Glutamatergic neuron (in vitro differentiated cells): ENCODE measurements around the gene ELOVL5. TPM values are rescaled to one million over a fixed set of nuclear protein-coding genes. Genes with fewer than 3 reads are reported as not detected.

Experiments used
- DNase-seq: peaks from one replicate; pipeline ENCODE4 v3.0.0; 2022
- H3K27ac Mint-ChIP-seq: one replicate; pipeline ENCODE4 v1.8.0; 2020; ENCODE audit warnings: mild to moderate bottlenecking, mixed read lengths, inconsistent platforms; ENCODE audit not compliant: unreplicated experiment
- H3K27me3 Mint-ChIP-seq: one replicate; pipeline ENCODE4 v1.8.0; 2020; ENCODE audit warnings: mild to moderate bottlenecking, moderate library complexity, mixed read lengths, inconsistent platforms; ENCODE audit not compliant: unreplicated experiment
- H3K36me3 Mint-ChIP-seq: one replicate; pipeline ENCODE4 v1.8.0; 2020; ENCODE audit warnings: mild to moderate bottlenecking, mixed read lengths, inconsistent platforms; ENCODE audit not compliant: unreplicated experiment
- H3K4me1 Mint-ChIP-seq: one replicate; pipeline ENCODE4 v1.8.0; 2020; ENCODE audit warnings: mild to moderate bottlenecking, low read depth, mixed read lengths, inconsistent platforms; ENCODE audit not compliant: unreplicated experiment
- H3K4me3 Mint-ChIP-seq: one replicate; pipeline ENCODE4 v1.8.0; 2020; ENCODE audit warnings: mild to moderate bottlenecking, mixed read lengths, inconsistent platforms; ENCODE audit not compliant: unreplicated experiment
- H3K9me3 Mint-ChIP-seq: one replicate; pipeline ENCODE4 v1.8.0; 2020; ENCODE audit warnings: mild to moderate bottlenecking, moderate library complexity, mixed read lengths, inconsistent platforms; ENCODE audit not compliant: unreplicated experiment
- CTCF ChIP-seq: fragments of 200-600 bp; sonication (generic); IDR thresholded peaks from one replicate; pipeline ENCODE4 v1.5.0; 2021; ENCODE audit not compliant: partially characterized antibody, unreplicated experiment
- total RNA-seq: library from RNA; stranded (reverse); fragmentation: NEBNext Ultra II Directional; extraction: Animal tissue kit (Norgen Biotek cat#: 25700); gene quantifications from one replicate; pipeline ENCODE4 v1.2.1, GENCODE V29; 2021; ENCODE audit not compliant: unreplicated experiment

The ELOVL5 gene
- total RNA-seq, 1 donor from 2014 or later: 97.2 TPM

GRCh38 chr6:53244958-53245357, 103.8 kb downstream of the ELOVL5 start:
- DNase-seq: no peak
- no peaks in the 10 kb centered on the region for H3K4me1 Mint-ChIP-seq
- H3K4me3 Mint-ChIP-seq: no peak overlapping the region
- H3K9me3 Mint-ChIP-seq: peaks cover 1% of the 10 kb centered on the region
- H3K36me3 Mint-ChIP-seq: no peaks in the 10 kb centered on the region
- no peak for TF ChIP-seq CTCF
- H3K27me3 Mint-ChIP-seq: no peaks in the 10 kb centered on the region
- H3K27ac Mint-ChIP-seq: no peak overlapping the region

DNA sequence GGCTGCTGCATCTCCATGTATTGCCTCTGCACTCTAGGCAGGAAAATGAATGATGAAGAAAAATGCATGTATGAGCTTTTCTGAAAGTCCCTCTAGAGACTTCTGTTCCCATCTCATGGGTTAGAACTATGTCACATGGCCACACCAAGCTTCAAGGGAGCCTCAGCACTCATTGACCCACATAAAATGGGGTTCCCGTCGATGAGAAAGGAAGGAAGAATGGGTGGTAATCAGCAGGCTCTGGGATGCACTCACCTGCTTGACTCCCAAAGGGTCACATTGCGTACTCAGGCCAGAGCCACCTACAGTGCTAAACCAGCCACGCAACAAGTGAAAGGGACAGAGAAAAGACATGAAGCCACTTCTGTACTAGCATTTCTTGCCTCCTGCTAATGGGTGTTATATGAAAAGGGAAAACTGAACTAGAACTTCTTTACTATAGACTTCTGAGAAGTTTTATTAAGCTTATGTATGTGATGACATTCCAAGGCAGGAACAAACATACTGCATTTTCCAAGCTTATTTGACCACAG, 104.3 kb downstream of the ELOVL5 start:
- TF ChIP-seq CTCF: no peak
- H3K4me3 Mint-ChIP-seq: no peak overlapping the region
- H3K36me3 Mint-ChIP-seq: no peaks in the 10 kb centered on the region
- H3K4me1 Mint-ChIP-seq: no peaks in the 10 kb centered on the region
- no peaks in the 10 kb centered on the region for H3K27me3 Mint-ChIP-seq
- DNase-seq: no peak
- peaks cover 1% of the 10 kb centered on the region for H3K9me3 Mint-ChIP-seq
- no peak overlapping the region for H3K27ac Mint-ChIP-seq

GRCh38 chr6:53241938-53242337, 106.8 kb downstream of the ELOVL5 start:
- H3K36me3 Mint-ChIP-seq: no peaks in the 10 kb centered on the region
- no peak for TF ChIP-seq CTCF

GRCh38 chr6:53240761-53241160, 108.0 kb downstream of the ELOVL5 start:
- H3K27me3 Mint-ChIP-seq: peaks cover 2% of the 10 kb centered on the region
- TF ChIP-seq CTCF: no peak
- no peak overlapping the region for H3K27ac Mint-ChIP-seq
- no peaks in the 10 kb centered on the region for H3K4me1 Mint-ChIP-seq
- peaks cover under 1% of the 10 kb centered on the region for H3K9me3 Mint-ChIP-seq
- H3K36me3 Mint-ChIP-seq: no peaks in the 10 kb centered on the region
- H3K4me3 Mint-ChIP-seq: no peak overlapping the region
- DNase-seq: no peak

More at GRCh38 chr6:53241938-53242337, 106.8 kb downstream of the ELOVL5 start:
- Mint-ChIP-seq H3K27ac (no peak overlapping the region), H3K27me3 (peaks cover 2% of the 10 kb centered on the region), H3K4me1 (no peaks in the 10 kb centered on the region), H3K9me3 (peaks cover 1% of the 10 kb centered on the region), H3K4me3 (no peak overlapping the region)
- no peak for DNase-seq

DNA sequence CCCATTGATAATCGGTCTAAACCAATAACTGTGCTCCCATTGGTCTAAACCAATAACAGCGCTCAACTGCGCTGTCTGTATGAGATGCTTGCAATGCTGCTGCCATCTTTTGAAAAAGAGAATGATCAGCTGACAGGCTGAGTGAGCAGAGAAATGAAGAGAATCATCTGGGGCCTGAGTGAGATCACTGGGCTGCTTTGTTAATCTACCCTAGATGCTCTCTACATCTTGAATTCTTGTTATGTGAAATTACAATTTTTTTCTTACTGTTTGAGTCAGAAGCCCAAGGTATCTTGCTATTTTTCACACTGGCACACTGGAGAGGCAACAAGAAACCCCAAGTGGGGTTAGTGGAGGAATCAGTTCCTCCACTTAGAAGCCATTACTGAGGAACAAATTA, 108.6 kb downstream of the ELOVL5 start:
- Mint-ChIP-seq H3K4me1 (no peaks in the 10 kb centered on the region), H3K27me3 (peaks cover 2% of the 10 kb centered on the region), H3K36me3 (no peaks in the 10 kb centered on the region), H3K9me3 (no peaks in the 10 kb centered on the region), H3K27ac (no peak overlapping the region), H3K4me3 (no peak overlapping the region)
- no peak for DNase-seq
- TF ChIP-seq CTCF: no peak
